GOT3 (cell line): Measurements from ENCODE around the gene PLXNA4.

Source experiments
- DNase-seq: peaks from one replicate; lab custom pipeline; 2025; ENCODE audit warnings: mixed read lengths; lab: John Stamatoyannopoulos, UW

PLXNA4 gene

DNA sequence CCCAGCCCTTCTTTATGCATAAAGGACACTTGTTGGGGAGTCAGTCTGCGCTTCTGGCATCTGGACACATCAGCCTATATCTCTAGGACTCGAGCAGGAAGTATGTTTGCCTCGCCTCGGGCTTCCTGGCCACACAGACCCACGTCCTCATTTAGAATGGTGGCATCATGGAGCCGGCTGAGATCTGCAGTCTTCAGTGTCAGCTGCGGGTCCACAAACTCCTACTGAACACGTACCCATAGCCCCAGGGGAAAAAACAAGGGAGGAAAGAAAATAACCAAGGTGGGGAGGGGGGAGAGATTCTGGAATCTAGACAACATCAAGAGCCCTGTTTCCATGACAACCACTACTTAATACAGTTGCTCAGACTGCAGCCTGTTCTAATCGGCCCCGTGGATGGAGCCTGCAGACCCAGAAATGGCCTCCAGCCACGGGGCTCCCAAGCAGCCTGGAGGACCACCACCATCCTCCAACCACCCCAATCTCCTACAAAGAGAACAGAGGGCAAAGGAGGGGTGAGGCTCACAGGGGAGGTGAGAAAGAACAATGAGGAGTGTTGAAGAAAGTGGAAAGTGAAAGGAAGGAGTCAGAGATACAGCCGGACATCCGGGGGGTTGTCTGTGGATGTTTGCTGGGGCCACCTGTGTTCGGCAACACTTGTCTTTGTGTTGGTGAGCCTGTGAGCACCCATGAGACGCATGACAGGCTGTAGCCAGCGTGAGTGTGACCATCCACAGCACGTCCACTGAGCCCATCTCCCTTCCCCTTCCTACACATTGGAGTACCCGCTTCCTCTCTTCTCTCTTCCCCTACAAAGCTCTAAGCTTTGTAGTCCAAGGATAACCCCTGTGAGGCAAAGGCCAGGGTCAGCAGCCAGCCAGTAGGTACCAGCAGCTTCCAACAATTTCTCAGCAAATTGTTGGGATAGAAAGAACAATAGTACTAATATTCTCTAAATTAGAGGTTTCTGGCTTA, 141.0 kb downstream of the PLXNA4 start:
- DNase-seq: no peak

GRCh38 chr7:132434041-132434440, 142.2 kb downstream of the PLXNA4 start:
- DNase-seq: no peak

- no peak for DNase-seq
Measured at GRCh38 chr7:132433301-132433700, 143.0 kb downstream of the PLXNA4 start.

GRCh38 chr7:132430861-132431822, 145.1 kb downstream of the PLXNA4 start:
- DNase-seq: no peak

GRCh38 chr7:132430041-132430855, 146.0 kb downstream of the PLXNA4 start:
- no peak for DNase-seq

GRCh38 chr7:132429181-132429580, 147.1 kb downstream of the PLXNA4 start:
- no peak for DNase-seq

- no peak for DNase-seq
Measured at GRCh38 chr7:132428247-132428919, 147.9 kb downstream of the PLXNA4 start.

GRCh38 chr7:132425942-132426341, 150.3 kb downstream of the PLXNA4 start:
- no peak for DNase-seq

DNA sequence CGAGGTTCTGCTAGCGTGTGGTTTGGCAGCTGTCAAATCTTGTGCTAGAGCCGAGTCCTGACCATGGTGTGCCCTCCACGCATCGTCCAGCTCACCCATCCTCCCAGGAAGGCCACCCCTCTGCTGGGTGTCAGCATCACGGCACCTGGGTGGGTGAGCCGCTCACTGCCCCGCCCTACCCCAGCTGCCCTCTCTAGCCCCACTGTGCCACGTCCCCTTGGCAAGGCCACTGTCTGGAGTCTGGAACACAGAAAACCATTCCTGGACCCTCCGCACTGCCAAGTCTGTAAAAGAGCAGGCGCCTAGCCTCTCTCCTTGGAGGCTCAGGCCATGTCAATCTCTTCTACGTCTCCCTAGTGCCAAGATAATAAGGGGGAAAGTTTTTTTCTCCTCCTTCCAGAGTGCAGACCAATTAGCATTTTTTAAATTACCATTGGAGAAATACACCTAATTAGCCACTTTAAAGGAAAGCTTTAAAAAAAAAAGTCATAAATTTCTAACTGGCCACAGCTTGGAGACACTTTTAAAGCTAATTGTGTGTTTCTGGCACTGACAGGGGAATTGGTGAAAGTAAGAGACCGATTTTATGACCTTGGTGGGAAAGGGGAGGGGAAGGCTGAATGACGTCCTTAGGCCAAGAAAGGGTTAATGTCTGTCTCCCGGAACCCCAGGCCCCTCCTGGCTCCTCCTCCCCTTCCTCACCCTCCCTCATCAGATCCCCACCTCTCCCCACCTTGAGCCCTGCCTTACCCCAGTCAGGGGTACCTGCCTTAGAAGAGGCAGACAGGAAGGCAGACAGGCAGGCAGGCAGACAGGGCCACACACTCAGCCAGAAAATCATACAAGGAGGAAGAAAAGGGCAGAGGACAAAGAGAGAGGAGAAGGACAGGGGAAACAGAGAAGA, 151.2 kb downstream of the PLXNA4 start:
- DNase-seq: no peak

DNA sequence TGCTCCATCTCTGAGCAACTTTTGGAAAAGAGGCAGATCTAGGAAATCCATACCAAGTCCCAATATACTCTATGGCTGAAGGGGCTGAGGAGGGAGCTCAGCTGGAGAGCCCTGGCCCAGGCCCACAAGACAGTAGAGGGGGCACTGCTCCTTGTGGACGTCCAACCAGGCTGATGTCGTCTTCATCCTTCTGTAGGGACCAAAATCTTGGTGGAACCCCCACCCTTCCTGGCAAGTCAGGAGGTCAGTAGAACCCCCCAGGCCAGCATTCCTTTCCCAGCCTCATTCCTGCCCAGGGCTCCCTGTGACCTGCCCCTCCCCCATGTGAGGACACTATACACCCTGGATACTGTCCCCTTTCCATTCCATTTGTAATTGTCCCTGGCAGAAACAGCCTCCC, 152.0 kb downstream of the PLXNA4 start:
- no peak for DNase-seq

DNA sequence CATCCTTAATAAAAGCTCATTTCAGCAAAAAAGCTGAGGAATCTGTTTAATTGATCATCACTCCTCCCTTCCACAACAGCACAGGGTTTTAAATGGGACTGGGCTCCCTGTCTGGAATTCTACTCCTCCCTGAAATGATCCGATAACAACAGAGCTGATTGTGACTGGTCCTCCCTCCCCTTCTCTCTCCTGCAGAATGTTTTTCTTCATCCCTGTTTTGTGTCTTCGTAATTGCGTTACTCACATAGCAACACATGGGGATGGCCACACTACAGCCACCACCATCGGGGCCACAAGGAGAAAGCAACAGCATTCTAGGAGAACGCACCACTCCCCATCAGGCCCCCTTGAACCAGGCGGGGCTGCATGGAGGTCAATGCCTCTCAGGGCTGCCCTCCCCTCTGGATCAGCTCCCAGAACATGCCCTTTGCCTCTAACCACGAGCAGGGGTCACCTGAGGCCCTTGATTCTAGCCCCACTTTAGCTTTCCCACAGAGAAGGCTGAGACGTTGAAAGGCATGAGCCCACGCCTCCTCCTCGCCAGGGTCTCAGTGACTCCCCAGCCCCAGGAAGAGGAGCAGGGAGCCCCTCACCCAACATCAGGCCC, 152.6 kb downstream of the PLXNA4 start:
- no peak for DNase-seq

DNA sequence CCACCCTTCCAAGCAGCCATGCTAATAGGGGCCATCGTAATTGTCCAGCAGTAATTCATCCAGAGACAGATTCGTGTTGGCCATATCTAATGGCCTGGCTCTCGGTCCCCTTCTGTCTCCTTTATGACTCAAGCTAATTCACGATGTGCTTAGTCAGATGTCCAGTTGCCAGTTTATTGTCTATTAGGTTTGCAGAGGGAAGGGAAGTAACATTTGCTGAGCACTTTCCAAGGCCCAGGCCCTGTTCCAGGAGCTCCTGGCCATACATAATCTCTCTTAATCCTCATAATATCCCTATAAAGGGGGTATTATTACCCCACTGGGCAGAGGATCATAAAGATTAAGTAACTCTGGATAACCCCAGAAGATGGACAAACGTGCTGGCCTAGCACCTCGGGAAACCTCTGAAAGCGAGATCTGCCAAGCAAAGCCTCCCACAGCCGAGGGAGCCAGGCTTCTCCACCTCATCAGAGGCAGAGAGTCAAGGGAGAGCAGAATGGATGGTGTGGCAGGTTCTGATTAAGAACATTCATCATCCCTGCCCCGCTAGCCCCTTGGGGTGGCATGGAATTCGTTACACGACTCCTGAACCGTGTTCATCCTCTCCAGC, 153.7 kb downstream of the PLXNA4 start:
- DNase-seq: no peak

- DNase-seq: no peak
Measured at GRCh38 chr7:132420527-132420926, 155.7 kb downstream of the PLXNA4 start.

DNA sequence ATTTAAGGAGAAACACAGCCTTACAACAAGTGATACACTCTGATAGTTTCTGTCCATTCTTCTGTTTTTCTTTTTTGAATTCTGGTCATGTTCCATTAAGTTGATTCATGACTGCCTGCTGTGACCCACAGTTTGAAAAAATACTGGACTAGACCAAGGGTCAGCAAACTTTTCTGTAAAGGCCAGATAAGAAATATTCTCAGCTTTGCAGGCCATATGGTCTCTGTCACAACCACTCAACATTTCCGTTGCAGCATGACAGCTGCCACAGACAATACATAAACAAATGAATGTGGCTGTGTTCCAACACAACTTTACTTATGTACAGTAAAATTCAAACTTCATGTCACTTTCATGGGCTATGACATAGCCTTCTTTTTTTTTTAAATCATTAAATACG, 156.7 kb downstream of the PLXNA4 start:
- DNase-seq: no peak

GRCh38 chr7:132418840-132419239, 157.4 kb downstream of the PLXNA4 start:
- DNase-seq: no peak

- DNase-seq: no peak
Measured at GRCh38 chr7:132417103-132417906, 159.0 kb downstream of the PLXNA4 start.

GRCh38 chr7:132416395-132416794, 159.9 kb downstream of the PLXNA4 start:
- no peak for DNase-seq

GRCh38 chr7:132415259-132415658, 161.0 kb downstream of the PLXNA4 start:
- DNase-seq: no peak
